WERI-Rb-1 (cell line): Measurements from ENCODE around the gene CYB561A3.
A peak's percentile ranks its signal among the peaks of the same experiment; 100 is the strongest.

Experiments used
- DNase-seq: peaks from one replicate; pipeline ENCODE4 v3.0.0-alpha.2; 2020
- H3K27ac ChIP-seq: fragments of 250-450 bp; sonication (Bioruptor Pico); 2 replicates; pipeline ENCODE4 v1.5.1; 2020; ENCODE audit warnings: mild to moderate bottlenecking, moderate library complexity
- H3K27me3 ChIP-seq: fragments of 250-450 bp; sonication (Bioruptor Pico); 2 replicates; pipeline ENCODE4 v1.5.1; 2021; ENCODE audit warnings: mild to moderate bottlenecking, low read depth, moderate library complexity; ENCODE audit not compliant: insufficient read depth, severe bottlenecking
- H3K36me3 ChIP-seq: fragments of 250-450 bp; sonication (Bioruptor Pico); 2 replicates; pipeline ENCODE4 v1.5.1; 2020; ENCODE audit warnings: mild to moderate bottlenecking, moderate library complexity
- H3K4me3 ChIP-seq: 2 replicates; pipeline ENCODE4 v1.5.1; 2011; ENCODE audit warnings: low read depth, mild to moderate bottlenecking, control low read depth, low read length
- H3K9me3 ChIP-seq: fragments of 250-450 bp; sonication (Bioruptor Pico); 2 replicates; pipeline ENCODE4 v1.5.1; 2021; ENCODE audit warnings: mild to moderate bottlenecking, moderate library complexity; ENCODE audit not compliant: severe bottlenecking
- TF ChIP-seq, protein P1 (sequence below): IDR thresholded peaks from 2 replicates; pipeline ENCODE4 v1.5.1; 2011; ENCODE audit warnings: low read depth, mild to moderate bottlenecking, control low read depth, inconsistent platforms, low read length

Gene CYB561A3

DNA sequence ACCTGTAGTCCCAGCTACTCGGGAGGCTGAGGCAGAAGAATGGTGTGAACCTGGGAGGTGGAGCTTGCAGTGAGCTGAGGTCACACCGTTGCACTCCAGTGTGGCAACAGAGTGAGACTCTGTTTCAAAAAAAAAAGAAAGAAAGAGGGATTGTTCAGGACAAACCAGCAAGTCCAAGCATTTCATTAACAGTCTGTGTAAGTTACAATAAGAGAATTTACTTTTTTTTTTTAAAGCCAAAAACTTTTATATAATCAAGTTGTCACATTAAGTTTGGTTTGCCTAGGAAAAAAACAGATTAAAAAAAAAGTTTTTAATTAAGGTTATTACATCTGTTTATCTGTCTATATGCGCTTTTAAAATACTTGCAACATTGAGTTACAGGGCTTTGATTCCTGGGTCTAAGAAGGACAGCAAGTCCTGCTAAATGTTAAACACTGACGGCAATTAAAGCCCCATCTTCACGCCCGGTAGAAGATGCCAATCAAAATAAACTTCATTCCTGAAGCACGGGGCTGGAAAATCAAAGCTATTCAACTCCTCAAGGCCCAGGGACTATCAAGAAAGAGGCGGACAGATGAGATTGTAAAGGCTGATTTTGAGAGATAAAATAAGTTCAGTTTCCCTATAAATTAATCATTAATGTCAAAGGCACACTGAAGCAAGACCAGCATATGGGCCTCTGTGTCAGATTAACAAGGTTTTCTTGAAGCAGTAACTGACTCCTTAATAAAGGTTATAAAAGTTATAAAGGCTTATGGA is 11.2 kb upstream of the CYB561A3 start:
- Histone ChIP-seq H3K9me3 (peaks cover 16% of the 10 kb centered on the region), H3K4me3 (no peak overlapping the region), H3K27me3 (no peaks in the 10 kb centered on the region), H3K36me3 (peaks cover 67% of the 10 kb centered on the region), H3K27ac (no peak overlapping the region)
- no peak for DNase-seq
- TF ChIP-seq, protein P1, sequence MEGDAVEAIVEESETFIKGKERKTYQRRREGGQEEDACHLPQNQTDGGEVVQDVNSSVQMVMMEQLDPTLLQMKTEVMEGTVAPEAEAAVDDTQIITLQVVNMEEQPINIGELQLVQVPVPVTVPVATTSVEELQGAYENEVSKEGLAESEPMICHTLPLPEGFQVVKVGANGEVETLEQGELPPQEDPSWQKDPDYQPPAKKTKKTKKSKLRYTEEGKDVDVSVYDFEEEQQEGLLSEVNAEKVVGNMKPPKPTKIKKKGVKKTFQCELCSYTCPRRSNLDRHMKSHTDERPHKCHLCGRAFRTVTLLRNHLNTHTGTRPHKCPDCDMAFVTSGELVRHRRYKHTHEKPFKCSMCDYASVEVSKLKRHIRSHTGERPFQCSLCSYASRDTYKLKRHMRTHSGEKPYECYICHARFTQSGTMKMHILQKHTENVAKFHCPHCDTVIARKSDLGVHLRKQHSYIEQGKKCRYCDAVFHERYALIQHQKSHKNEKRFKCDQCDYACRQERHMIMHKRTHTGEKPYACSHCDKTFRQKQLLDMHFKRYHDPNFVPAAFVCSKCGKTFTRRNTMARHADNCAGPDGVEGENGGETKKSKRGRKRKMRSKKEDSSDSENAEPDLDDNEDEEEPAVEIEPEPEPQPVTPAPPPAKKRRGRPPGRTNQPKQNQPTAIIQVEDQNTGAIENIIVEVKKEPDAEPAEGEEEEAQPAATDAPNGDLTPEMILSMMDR: no peak

DNA sequence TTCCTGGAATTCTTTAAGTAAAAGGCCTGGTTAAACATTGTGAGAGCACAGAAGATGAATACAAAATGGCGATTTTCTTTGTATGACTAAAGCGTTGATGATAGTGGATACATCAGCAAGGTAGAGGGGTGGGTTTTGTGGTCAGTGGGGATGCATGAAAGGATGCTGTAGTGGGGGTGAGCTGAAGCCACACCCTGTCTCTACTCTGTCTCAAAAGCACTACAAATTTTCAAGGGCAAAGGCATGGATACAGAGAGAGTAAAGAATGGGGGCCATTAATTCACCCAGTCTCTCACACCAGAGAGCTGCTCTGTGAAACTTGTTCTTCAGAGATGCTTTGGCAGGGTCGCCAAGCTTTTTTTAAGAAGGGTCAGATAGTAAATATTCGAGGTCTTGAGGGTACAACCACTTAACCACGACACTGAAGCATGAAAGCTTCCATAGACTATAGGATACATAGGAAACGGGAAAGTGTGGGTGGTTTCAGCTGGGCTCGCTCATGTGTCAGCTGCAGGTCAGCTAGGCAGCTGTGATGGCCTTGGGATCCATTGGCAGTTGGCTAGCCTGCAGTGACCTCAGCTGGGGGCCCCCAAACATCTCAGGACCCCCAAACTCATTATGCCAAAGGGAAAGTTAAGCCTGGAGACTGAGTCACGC is 8.8 kb upstream of the CYB561A3 start:
- Histone ChIP-seq H3K27ac (no peak overlapping the region), H3K36me3 (peaks cover 84% of the 10 kb centered on the region)

DNA sequence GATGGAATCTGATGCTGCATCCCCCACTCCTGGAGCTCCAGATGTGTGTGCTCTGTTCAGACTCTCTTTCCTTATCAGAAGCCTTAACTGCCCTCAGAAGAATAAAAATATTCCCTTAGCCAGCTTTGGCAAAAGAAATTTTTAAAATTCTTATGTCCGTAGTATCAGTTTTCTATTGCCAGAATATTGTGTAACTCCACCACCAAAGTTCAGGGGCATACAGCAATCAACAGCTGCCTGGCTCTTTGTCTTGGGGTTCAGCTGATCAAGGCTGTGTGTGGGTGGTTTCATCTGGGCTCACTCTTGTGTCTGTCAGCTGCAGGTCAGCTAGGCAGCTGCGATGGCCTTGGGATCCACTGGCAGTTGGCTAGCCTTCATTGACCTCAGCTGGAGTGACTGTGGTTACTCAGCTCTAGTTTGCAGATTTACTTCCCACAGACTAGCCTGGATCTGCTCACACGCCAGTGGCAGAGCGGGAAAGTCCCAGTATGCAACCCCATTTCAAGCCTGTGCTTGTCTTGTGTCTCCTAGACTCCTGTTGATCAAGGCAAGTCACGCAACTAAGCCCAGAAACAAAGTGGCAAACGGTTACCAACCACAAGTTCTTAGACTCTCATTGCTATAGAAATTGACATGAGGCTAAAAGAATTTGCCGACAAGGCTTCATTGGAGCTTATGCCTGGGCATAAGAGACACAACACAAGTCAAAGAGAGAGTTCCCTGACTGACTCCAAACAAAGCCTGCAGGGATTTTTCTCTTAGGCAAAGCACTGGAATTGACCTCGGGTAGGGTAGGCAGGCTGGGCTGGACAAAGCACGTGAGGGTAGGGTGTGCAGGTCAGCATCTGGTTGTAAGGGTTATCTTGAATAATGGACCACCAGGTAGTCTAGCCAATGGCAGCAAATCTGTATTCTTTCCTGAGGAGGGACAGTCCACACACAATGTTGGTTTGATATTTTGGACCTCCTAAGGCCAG is 8.0 kb upstream of the CYB561A3 start:
- TF ChIP-seq, protein P1: no peak
- DNase-seq: no peak
- H3K27me3 ChIP-seq: no peaks in the 10 kb centered on the region
- no peak overlapping the region for H3K27ac ChIP-seq
- no peak overlapping the region for H3K4me3 ChIP-seq
- H3K9me3 ChIP-seq: peaks cover 15% of the 10 kb centered on the region
- H3K36me3 ChIP-seq: peaks cover 88% of the 10 kb centered on the region

More for the DNA sequence above, 8.8 kb upstream of the CYB561A3 start:
- Histone ChIP-seq H3K27me3 (no peaks in the 10 kb centered on the region), H3K4me3 (no peak overlapping the region), H3K9me3 (peaks cover 16% of the 10 kb centered on the region)
- DNase-seq: no peak
- TF ChIP-seq, protein P1: no peak

DNA sequence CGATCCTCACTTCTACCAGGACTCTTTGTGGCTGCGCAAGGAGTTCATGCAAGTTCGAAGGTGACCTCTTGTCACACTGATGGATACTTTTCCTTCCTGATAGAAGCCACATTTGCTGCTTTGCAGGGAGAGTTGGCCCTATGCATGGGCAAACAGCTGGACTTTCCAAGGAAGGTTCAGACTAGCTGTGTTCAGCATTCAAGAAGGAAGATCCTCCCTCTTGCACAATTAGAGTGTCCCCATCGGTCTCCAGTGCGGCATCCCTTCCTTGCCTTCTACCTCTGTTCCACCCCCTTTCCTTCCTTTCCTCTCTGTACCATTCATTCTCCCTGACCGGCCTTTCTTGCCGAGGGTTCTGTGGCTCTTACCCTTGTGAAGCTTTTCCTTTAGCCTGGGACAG is 7.0 kb upstream of the CYB561A3 start:
- Histone ChIP-seq H3K36me3 (peaks cover 90% of the 10 kb centered on the region), H3K4me3 (no peak overlapping the region), H3K9me3 (peaks cover 13% of the 10 kb centered on the region), H3K27ac (no peak overlapping the region), H3K27me3 (no peaks in the 10 kb centered on the region)
- TF ChIP-seq, protein P1: no peak
- no peak for DNase-seq

DNA sequence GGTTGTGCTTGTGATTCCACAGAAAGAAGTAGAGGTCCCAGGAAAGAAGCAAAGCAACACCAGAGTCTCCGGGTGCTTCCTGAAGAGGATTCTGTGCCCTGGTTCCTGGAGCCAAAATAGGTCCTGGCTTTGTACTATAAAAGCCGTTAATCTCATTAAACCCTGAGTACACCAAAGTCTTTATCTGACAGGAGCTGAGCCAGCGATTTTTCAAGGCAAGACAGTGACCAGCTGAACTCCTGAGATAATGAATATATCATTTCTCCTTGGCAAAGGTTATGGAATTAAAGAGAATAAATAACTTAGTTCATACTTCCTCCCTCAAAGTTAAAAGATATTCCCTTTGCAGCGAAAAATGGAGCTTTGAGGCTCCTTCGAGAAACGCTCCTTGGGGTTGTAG is 5.7 kb upstream of the CYB561A3 start:
- Histone ChIP-seq H3K36me3 (peaks cover 88% of the 10 kb centered on the region), H3K9me3 (peaks cover 5% of the 10 kb centered on the region), H3K27me3 (no peaks in the 10 kb centered on the region), H3K27ac (peak overlapping the region; percentile 71), H3K4me3 (no peak overlapping the region)
- peak; percentile 55 for DNase-seq
- TF ChIP-seq, protein P1: no peak
